ENCODE data around the gene POU4F1.

POU4F1 gene

DNA sequence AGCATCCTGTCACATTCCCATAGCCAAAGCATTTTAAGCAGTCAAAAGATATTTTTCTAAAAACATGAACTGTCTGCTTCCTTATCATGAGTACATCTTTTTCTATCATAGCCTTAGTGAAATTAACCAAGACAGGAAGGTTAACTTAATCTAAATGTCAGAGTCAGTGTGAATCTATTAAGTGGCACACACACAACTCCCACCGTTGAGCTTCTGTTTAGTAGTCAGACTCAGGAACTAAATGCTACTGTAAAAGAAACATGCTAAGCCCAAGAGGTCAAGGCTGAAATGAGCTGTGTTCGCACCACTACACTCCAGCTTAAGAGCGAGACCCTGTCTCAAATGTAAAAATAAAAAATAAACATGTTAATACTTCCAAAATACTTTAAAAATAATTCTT lies 7.7 kb upstream of the POU4F1 start:
- H3K27ac ChIP-seq: no peak overlapping the region
- no peak for TF ChIP-seq ZFX (IDR thresholded peaks at IDR 0.05; ENCODE audit: borderline replicate concordance)
- TF ChIP-seq, protein P1, sequence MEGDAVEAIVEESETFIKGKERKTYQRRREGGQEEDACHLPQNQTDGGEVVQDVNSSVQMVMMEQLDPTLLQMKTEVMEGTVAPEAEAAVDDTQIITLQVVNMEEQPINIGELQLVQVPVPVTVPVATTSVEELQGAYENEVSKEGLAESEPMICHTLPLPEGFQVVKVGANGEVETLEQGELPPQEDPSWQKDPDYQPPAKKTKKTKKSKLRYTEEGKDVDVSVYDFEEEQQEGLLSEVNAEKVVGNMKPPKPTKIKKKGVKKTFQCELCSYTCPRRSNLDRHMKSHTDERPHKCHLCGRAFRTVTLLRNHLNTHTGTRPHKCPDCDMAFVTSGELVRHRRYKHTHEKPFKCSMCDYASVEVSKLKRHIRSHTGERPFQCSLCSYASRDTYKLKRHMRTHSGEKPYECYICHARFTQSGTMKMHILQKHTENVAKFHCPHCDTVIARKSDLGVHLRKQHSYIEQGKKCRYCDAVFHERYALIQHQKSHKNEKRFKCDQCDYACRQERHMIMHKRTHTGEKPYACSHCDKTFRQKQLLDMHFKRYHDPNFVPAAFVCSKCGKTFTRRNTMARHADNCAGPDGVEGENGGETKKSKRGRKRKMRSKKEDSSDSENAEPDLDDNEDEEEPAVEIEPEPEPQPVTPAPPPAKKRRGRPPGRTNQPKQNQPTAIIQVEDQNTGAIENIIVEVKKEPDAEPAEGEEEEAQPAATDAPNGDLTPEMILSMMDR (IDR thresholded peaks at IDR 0.05): no peak

DNA sequence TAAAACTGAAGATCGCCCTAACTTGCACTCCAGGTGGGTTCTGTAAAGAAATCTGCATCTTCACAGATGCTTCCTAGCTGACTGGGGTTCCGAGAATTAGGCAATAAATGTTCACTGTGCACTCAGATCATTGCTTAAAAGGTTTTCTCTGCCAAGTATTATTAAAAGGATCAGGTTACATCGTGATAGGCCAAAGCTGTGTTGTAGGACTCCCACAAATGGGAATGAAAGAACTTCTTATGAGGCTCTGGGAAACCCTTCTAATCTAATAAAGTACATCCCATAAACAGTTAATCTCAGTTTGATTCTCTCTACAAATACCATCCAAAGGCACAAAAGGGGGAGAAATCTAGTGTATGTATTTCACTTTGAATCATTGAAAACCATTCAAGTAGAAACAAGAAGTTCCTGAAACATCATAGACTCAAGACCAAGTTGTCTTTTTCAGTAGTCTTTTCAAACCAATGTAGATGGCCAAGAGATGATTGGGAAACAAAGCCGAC lies 7.1 kb upstream of the POU4F1 start:
- H3K27ac ChIP-seq: no peak overlapping the region
- TF ChIP-seq, protein P1 (IDR thresholded peaks at IDR 0.05): no peak
- TF ChIP-seq ZFX (IDR thresholded peaks at IDR 0.05; ENCODE audit: borderline replicate concordance): no peak

DNA sequence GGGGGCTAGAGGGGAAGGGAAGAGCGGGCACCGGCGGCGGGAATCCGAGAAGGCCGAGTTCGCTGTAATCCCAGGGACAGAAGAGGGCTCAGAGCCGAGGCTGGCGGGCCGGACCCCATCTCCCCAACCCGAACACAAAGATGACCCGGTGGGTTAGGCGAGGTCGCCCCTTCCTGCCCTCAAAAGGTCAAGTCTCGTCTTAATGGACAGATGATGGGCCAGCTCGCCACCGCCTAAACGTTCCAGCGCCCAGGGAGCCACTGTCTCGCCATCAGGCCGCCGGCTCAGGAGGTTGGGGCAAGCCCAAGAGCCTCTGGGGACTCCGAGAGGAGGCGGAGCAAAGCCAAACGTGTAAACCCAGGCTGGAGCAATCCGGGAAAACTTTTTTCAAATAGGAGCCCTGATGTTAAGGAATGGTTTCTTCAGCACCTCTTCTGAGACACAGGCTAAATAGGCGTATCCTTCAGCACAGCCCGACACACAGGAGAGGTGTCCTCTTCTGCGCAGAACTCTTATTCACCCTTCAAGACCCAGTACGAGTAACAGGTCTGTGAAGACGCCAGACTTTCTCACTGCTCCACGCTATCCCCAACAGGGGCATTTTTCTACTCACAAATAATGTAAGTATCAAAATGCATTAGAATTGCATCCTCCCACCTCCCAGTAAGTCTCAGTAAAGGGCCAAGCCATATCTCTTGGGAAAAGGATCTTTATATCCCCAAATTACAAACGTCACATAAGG lies 6.3 kb upstream of the POU4F1 start:
- no peak for TF ChIP-seq ZFX (IDR thresholded peaks at IDR 0.05; ENCODE audit: borderline replicate concordance)
- TF ChIP-seq, protein P1 (IDR thresholded peaks at IDR 0.05): no peak
- no peak overlapping the region for H3K27ac ChIP-seq

DNA sequence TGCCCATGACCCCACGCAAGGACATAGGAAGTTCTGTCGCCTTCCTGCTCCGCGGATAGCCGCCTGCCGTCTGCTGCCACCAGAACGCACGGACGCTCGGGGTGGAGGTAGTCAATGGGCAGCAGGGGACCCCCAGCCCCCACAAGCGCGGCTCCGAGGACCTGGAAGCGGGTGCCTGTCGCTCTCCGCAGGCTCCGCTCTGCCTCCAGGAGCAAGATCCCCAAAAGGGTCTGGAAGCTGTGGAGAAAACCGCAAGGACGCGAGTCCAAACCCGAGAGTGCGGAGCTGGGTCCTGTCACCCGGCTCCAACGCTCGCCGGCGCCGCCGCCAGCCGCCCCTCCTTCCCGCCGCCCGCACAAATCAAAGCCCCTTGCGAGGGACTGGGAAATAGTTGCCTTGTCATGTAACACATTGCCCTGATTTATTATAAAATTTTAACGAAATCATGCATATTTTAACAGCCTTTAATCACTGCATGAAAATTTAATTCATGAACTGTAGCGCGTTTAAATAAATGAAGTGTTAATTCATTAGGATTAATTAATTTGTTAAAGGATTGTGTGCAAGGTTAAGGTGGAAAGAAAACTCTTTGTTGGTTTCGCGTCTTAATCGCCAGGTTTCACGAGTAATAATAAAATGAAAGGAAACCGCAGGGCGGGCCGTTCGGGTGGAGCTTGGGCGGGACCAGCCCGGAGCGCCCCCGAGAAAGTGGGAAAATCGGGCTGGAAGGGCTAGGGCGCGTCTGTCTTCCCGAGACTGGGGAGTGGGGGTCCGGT lies 5.5 kb upstream of the POU4F1 start:
- TF ChIP-seq ZFX (IDR thresholded peaks at IDR 0.05; ENCODE audit: borderline replicate concordance): no peak
- TF ChIP-seq, protein P1 (IDR thresholded peaks at IDR 0.05): no peak

DNA sequence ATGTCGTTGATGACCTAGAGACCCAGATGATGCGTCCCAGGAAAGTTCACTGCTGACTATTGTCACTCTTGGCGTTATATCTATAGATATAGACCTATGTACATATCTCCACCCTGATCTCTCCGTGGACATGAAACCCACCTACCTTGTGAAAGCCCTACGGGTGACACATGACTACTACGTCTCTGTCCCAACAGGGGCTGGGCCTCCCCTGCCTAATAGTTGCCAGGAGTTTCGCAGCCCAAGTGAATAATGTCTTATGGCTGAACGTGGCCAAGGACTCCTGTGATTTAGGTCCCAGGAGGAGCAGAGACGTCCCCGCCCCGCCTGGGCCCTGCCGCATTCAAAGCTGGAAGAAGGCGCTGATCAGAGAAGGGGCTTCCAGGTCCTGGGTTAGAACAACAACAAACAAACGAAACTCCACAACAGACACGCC lies 4.9 kb upstream of the POU4F1 start:
- H3K27ac ChIP-seq: no peak overlapping the region
- no peak for TF ChIP-seq ZFX (IDR thresholded peaks at IDR 0.05; ENCODE audit: borderline replicate concordance)
- TF ChIP-seq, protein P1 (IDR thresholded peaks at IDR 0.05): no peak

More for the DNA sequence above, 5.5 kb upstream of the POU4F1 start:
- H3K27ac ChIP-seq: no peak overlapping the region

DNA sequence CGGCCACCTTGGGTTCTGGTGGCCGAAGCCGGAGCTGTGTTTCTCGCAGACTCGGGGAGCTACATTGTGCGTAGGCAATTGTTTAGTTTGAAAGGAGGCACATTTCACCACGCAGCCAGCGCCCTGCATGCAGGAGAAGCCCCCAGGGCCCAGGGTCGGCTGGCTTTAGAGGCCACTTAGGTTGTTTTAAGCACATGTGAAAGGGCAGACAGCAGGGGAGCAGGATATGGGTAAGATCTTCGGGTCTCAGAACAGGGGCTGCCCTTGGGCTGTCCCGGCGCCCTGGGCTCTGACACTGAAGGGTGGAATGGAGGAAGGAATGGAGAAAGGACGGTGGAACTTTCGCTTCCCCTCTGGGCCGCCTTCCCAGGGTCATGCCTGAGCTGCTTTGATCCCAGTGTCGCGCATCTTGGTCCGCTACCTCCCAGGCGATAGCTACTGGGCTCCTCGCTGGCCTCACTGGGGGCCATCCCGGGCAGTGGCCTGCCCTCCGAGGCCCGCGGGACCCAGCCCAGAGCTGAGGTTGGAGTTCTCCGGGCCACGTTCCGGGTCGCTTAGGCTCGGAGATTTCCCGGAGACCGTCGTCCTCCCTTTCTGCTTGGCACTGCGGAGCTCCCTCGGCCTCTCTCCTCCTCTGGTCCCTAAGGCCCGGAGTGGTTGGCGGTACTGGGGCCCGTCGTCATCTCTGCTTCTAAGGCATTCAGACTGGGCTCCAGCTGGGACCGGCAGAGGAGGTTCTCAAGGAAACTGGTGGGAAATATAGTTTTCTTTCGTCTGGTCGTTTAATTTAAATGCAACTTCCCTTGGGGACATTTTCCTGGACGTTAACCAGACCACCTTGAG lies 4.3 kb upstream of the POU4F1 start:
- H3K27ac ChIP-seq: no peak overlapping the region
- TF ChIP-seq, protein P1 (IDR thresholded peaks at IDR 0.05): no peak

Measured in 22Rv1 (cell line).